Hematopoietic multipotent progenitor cell treated with erythropoietin and hydrocortisone succinate and interleukin-3 and kit ligand, for 8 days (in vitro differentiated cells): ENCODE results near the gene RAB3C.

Source experiments
- DNase-seq: peaks from one replicate; pipeline ENCODE4 v3.0.0-alpha.2; 2015

RAB3C gene

DNA sequence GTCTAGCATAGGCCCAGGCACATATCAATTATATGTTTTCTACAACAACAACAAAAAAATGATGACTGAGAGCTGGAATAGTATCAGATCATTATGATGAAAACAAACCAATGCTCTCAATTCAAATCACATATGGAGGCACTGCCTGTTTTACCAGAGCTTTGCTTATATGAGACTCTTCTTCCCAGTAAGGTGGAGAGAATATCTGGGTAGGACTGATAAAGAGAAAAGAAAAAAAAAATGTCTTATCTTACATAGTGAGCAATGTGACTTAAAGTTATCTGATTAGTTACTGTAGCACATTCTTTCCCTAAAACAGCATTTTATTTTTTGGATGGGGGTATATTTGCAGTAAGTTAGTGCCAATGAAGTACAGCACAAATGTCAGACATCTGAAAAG, 154.8 kb downstream of the RAB3C start:
- DNase-seq = peak; percentile 78

GRCh38 chr5:58738336-58738735, 155.5 kb downstream of the RAB3C start:
- no peak for DNase-seq

DNA sequence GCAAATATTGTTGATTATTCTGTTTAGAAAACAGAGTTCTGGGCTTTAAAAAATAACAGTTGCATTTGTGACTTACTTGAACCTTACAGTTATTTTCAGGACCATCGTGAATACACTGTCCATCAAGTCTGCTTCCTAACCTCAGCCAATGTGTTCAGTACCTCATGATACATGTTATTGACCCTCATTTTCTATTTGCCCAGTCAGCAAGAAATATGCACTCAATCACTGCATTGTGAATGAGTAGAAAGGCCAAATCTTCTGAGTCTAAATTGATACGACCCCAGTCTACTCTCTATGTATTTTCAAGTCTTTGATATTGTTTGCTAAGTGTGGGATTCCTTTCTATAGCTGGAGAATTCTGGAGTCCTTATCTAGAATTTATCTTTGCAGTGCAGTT, 156.2 kb downstream of the RAB3C start:
- DNase-seq = no peak

DNA sequence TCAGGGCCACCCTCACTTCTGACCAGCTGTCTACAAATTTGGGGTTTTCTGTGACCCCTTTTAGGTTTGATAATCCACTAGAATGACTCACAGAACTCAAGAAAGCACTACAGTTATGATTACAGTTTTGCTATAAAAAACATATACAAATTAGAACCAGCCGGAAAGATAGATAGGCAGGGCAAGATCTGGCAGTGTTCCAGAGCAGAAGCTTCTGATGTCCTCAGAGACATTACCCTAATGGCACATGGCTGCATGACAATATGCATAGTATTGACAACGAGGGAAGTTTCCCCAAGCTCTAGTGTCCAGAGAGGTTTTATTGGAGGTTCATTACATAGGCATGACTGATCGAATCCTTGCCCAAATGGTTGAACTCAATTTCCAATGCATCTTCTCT, 158.1 kb downstream of the RAB3C start:
- peak; percentile 70 for DNase-seq

DNA sequence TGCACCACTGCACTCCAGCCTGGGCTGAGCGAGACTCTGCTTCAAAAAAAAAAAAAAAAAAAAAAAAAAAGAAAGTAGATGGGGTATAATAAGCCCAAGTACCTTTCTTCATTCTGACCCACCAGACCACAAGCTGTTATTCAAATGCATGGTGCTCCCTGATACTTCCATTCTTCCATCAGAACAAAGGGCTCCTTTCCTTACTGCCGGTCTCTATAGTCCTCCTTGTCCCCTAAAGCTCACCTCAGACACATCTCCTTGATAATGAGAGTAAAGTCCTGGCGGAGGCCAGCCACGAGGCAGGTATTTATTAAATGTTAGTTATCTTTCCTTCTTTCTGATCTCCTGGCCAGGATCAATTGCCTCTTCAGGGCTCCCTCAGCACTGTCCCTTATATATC, 162.5 kb downstream of the RAB3C start:
- DNase-seq = no peak

DNA sequence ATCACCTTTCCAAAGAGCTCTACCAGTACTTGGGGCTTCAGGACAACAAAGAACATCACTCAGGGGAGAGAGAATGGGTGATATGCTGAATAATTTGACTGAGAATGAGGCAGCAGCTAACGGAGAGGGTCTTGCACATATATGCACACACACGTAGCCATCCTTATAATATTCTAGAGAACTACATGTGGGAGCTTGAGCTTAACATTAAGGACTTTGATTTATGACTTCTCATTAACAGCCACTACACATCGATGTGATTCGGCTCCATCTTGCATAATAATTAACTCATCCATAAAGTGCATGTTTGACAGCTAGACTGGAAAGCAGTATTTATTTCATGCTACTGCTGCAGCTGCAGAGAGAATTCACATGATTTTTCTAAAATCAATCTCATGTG, 163.4 kb downstream of the RAB3C start:
- no peak for DNase-seq

DNA sequence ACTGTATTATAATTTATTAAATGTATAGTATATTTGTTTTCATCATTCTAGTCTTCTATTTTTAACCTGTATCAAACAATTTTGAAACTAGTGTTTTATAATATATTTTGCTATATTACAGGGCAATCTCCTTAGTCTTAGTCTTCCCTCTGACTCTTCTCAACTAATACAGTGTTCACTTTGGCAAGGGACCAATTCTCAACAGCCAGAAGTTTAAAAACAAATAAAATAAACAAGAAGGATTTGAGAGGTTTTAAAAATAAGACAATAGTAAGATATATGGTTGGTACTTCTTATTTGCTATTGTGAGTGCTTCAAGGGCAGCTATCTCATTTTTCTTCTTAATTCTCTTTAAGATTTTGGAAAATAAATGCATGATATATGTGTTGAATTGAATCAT, 167.2 kb downstream of the RAB3C start:
- DNase-seq = no peak

DNA sequence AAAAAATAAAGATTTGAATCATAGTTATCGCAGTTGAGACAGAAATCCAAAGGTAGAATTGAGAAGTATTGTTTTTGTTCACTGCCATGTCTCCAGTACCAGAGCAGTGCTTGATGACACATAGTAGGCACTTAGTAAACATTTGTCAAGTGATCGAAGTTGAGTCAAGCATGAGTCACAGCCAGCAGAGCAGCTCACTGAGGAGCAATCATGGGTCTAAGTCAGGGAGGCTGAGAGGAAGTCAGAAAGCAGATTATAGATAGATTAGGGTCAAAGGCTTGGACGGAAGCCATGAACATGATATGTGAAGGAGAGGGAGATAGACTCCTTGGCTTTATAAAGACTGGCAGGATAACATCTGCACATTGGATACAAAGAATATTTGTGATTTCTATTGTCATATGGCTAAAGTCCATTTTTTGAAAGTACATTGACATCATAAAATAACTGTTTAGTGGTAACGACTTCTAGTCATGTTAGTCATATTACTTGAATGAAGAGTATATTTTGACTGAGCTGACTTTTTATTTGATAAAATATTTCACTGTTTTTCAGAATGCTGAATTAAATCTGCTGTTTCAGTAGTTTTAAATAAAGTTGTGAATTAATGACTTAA, 168.5 kb downstream of the RAB3C start:
- DNase-seq = peak; percentile 74

- no peak for DNase-seq
Measured at GRCh38 chr5:58752104-58752503, 169.2 kb downstream of the RAB3C start.

DNA sequence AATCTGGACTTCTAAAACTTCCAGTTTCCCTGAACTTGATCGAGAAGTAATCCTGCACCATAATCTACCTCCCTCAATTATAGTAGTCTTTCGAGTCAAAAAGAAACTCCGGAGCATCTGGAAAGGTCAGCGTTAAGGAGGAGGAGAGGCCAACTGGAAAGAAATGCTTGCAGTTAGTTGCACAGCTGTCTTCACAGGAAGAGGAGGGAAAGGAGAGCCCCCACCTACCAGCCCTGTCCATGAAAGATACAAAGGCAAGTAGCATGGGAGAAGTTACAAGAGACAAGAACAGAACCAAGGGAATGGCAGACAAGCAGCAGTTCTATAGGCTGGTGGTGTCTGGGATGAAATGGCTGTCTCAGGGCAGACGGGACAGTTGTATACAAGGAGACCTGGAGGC, 170.6 kb downstream of the RAB3C start:
- DNase-seq = no peak

GRCh38 chr5:58754250-58754649, 171.4 kb downstream of the RAB3C start:
- DNase-seq = no peak

DNA sequence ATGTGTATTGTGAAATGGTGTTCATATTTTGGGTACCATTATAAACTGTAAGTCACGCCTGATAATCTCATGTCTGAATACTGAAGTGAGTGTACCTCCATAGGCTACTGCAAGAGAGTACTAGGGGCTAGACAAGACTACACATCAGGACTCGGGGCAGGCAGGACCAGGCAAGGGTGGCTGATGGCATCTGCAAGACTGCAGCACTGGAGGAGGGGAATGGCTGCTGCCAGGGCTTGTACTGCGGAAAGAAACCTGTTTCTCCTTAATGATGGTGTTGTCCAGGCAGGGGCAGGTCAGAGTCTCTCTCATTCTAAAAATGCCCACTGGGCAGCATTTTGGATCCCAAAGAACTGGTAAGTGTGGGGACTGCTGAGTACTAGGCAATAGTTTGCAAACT, 172.5 kb downstream of the RAB3C start:
- DNase-seq = no peak

GRCh38 chr5:58759745-58760144, 176.9 kb downstream of the RAB3C start:
- DNase-seq = peak; percentile 28

DNA sequence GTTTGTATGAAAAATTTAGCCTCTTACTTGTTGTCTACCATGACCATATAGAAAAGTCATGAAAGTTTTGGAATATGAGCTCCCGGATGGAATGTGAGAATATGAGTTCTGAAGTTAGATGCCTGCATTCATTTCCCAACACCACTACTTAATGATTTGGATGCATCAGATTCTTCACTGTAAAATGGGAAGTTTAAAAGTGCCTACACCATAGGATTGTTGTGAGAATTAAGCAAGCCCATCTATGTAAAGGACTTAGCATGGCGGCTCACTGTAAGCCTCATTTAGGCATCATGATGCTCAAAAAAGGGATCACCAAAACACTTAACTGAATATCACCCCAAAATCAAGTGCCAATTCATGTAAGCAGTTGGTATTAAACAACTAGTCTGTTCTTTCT, 177.3 kb downstream of the RAB3C start:
- DNase-seq = no peak

- no peak for DNase-seq
Measured at GRCh38 chr5:58761407-58761806, 178.5 kb downstream of the RAB3C start.

DNA sequence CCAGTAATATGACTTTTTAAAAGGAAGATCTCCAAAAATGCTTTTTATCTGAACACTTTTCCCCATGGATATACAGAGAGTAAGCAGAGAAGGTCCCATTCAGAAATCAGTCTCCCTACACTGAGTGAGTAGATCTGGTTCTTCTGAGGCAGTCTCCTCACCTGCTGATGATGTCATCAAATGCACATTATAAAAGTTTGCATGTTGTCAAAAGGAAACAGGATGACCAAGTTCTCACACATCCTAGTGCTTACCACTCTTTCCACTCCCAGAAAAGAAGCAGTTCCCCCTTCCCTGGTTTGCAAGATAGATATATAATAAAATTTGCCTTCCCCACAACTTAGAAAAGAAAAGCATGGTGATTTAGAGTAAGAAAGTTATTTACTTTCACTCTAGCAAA, 180.5 kb downstream of the RAB3C start:
- no peak for DNase-seq

DNA sequence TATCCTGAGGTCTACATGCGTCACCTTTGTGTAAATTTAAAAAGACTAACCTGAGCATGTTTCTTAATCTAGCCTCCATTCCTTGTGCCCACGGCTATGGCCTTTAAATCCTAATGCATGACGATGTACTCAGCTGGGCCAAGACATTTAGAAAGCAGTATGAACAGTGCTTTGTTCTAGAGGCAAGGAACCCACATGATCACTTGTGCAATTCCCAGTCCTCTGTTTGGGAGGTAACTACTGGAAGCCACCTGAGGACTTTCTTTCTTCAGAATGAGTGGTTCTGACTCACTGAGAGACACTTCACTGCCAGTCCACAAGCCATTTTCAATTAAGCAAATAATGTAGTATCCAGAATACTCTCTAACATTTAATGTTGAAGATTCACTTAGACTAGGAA, 181.3 kb downstream of the RAB3C start:
- DNase-seq = no peak

- no peak for DNase-seq
Measured at GRCh38 chr5:58765058-58765457, 182.2 kb downstream of the RAB3C start.

DNA sequence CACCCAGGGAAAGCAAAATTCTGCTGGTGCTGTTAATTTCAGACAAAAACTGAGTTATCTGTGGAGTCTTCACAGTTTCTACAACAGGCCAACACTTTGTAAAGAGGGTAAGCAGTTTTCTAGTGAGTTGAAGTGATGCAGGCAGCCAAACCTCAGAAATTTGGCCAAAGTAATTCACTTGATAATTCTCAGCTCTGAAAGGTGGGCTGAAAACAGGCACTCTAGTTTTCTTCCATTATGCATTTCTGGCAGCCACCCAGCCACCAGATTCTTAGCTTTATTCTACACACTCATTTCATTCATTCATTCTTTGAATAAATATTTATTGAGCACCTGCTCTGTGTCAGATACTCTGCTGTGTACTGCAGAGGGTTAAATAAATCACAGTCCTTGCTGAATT, 184.2 kb downstream of the RAB3C start:
- DNase-seq = no peak

DNA sequence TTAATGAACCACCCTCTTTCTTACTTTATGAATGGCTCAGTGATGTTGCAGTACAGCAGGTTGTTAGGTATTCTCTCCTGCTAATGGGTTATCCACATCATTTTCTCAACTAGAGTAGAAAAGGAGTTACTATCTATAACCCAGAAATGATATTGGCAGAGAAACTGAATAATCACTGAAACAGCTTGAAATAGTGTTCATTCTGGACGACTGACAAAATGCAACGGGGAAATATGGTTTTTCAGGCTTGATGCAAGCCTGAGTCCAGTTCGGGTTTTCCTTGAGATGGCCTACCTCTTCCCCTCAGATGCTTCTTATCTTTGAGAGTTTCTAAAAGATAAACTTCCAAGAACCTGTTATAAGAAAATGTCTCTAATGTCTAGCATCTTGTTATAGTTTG, 187.3 kb downstream of the RAB3C start:
- no peak for DNase-seq

- DNase-seq = no peak
Measured at GRCh38 chr5:58771796-58772195, 188.9 kb downstream of the RAB3C start.

GRCh38 chr5:58773744-58774441, 191.0 kb downstream of the RAB3C start:
- no peak for DNase-seq

DNA sequence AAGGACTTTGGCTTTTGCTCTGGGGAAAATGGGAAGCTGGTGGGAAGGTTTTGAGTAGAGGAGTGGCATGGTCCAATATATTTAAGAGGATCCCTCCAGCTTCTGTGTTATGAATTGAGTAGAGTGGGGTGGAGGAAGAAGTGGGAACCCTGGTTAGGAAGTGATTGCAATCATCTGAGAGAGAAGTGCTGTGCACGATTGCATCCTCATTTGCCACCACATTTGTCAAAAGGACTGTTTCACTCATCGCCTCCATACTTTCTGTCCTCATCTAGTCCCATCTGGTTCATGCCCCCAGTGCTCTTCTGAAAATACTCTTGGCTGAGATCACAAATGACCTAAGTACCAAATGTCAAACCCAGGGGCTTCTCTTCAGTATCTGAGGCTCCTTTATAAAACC, 192.1 kb downstream of the RAB3C start:
- DNase-seq = no peak

- DNase-seq = no peak
Measured at GRCh38 chr5:58775701-58776262, 192.9 kb downstream of the RAB3C start.

- no peak for DNase-seq
Measured at GRCh38 chr5:58776559-58776958, 193.7 kb downstream of the RAB3C start.
